COLO829 (cell line): ENCODE results near the gene BTBD9.
"Not testable (repeated sequence)": the region's sequence is repeated elsewhere in the genome, so short reads cannot be mapped to it uniquely, and the experiment has no call there.

Experiments used
- DNase-seq: peaks from one replicate; pipeline ENCODE4 v3.0.0; 2012; ENCODE audit warnings: low spot score

The BTBD9 gene

GRCh38 chr6:38649744-38650143 is 10.0 kb upstream of the BTBD9 start:
- DNase-seq, result no peak

GRCh38 chr6:38648629-38649028 is 8.9 kb upstream of the BTBD9 start:
- no peak for DNase-seq

- no peak for DNase-seq
These were observed 6.6 kb upstream of the BTBD9 start for GRCh38 chr6:38646166-38646878.

GRCh38 chr6:38644951-38645350 is 5.2 kb upstream of the BTBD9 start:
- DNase-seq, result no peak

- DNase-seq, result no peak
These were observed 634 bp upstream of the BTBD9 start for GRCh38 chr6:38640216-38640909.

GRCh38 chr6:38638941-38639497 is 710 bp downstream of the BTBD9 start:
- no peak for DNase-seq

- no peak for DNase-seq
These were observed 2.0 kb downstream of the BTBD9 start for GRCh38 chr6:38637756-38638155.

- DNase-seq, result no peak
These were observed 3.7 kb downstream of the BTBD9 start for GRCh38 chr6:38636027-38636426.

- DNase-seq, result peak; percentile 39
These were observed 5.2 kb downstream of the BTBD9 start for GRCh38 chr6:38634518-38634917.

- no peak for DNase-seq
These were observed 7.2 kb downstream of the BTBD9 start for GRCh38 chr6:38632490-38632889.

- DNase-seq, result no peak
These were observed 8.4 kb downstream of the BTBD9 start for GRCh38 chr6:38631186-38631783.

- DNase-seq, result no peak
These were observed 14.5 kb downstream of the BTBD9 start for GRCh38 chr6:38625217-38625616.

GRCh38 chr6:38619342-38619741 is 20.4 kb downstream of the BTBD9 start:
- not testable (repeated sequence) for DNase-seq

GRCh38 chr6:38618301-38618700 is 21.4 kb downstream of the BTBD9 start:
- not testable (repeated sequence) for DNase-seq

- no peak for DNase-seq
These were observed 21.9 kb downstream of the BTBD9 start for GRCh38 chr6:38617856-38618255.

GRCh38 chr6:38612143-38612965 is 27.4 kb downstream of the BTBD9 start:
- peak; percentile 71 for DNase-seq

- DNase-seq, result no peak
These were observed 29.6 kb downstream of the BTBD9 start for GRCh38 chr6:38610050-38610625.

- no peak for DNase-seq
These were observed 35.0 kb downstream of the BTBD9 start for GRCh38 chr6:38604700-38605099.

GRCh38 chr6:38603966-38604365 is 35.8 kb downstream of the BTBD9 start:
- no peak for DNase-seq

GRCh38 chr6:38603496-38603895 is 36.2 kb downstream of the BTBD9 start:
- DNase-seq, result no peak

GRCh38 chr6:38599966-38600550 is 39.7 kb downstream of the BTBD9 start:
- DNase-seq, result no peak
